OCI-LY7 (cell line): ENCODE data around the gene RIPK4. TPM values are rescaled to one million over a fixed set of nuclear protein-coding genes. Genes with fewer than 3 reads are reported as not detected.

Experiments used
- BruUV-seq: library from RNA; stranded (reverse); fragments of 400-500 nt; replicated peaks from 2 replicates; lab custom pipeline; 2021; lab: Mats Ljungman, UMichigan
- CTCF ChIA-PET: fragments of 300-600 bp; sonication (Branson Sonifier 250); formaldehyde crosslinking; loops from one replicate; lab custom pipeline; 2022; ENCODE audit warnings: antibody characterized with exemption; ENCODE audit not compliant: unreplicated experiment; lab: Charles Lee
- POLR2A ChIA-PET: fragments of 300-600 bp; sonication (Branson Sonifier 250); formaldehyde crosslinking; loops from one replicate; lab custom pipeline; 2022; ENCODE audit warnings: antibody characterized with exemption; lab: Charles Lee
- DNase-seq: peaks from one replicate; pipeline ENCODE4 v3.0.0-alpha.2; 2015; ENCODE audit warnings: low spot score
- H2AFZ ChIP-seq: fragments of 200-600 bp; sonication (generic), shearing (Covaris generic); 2 replicates; pipeline ENCODE4 v1.6.1; 2014; ENCODE audit warnings: mild to moderate bottlenecking, antibody characterized with exemption, low read length, moderate library complexity
- H3K27ac ChIP-seq: fragments of 200-600 bp; sonication (generic); 2 replicates; pipeline ENCODE4 v1.5.1; 2014; ENCODE audit warnings: mixed run types, low read depth, mild to moderate bottlenecking, moderate library complexity, low read length, inconsistent platforms; ENCODE audit not compliant: poor library complexity, severe bottlenecking
- H3K36me3 ChIP-seq: fragments of 200-600 bp; sonication (generic); 2 replicates; pipeline ENCODE4 v1.6.1; 2014; ENCODE audit warnings: mild to moderate bottlenecking, antibody characterized with exemption, low read length, moderate library complexity, mixed read lengths; ENCODE audit not compliant: insufficient read depth
- H3K4me1 ChIP-seq: fragments of 200-600 bp; sonication (generic); 2 replicates; pipeline ENCODE4 v1.5.1; 2014; ENCODE audit warnings: mild to moderate bottlenecking, low read length; ENCODE audit not compliant: insufficient read depth, poor library complexity, severe bottlenecking
- H3K4me2 ChIP-seq: fragments of 200-600 bp; sonication (generic); 2 replicates; pipeline ENCODE4 v1.6.1; 2014; ENCODE audit warnings: mild to moderate bottlenecking, low read length
- H3K4me3 ChIP-seq: fragments of 200-600 bp; sonication (generic); 2 replicates; pipeline ENCODE4 v1.5.1; 2014; ENCODE audit warnings: mild to moderate bottlenecking, low read depth, low read length; ENCODE audit not compliant: poor library complexity, severe bottlenecking
- H3K79me2 ChIP-seq: fragments of 200-600 bp; sonication (generic); 2 replicates; pipeline ENCODE4 v1.6.1; 2016; ENCODE audit warnings: low read depth, mild to moderate bottlenecking, low read length, moderate library complexity, mixed read lengths; ENCODE audit not compliant: insufficient read depth
- H3K9me2 ChIP-seq: fragments of 200-600 bp; sonication (generic); 2 replicates; pipeline ENCODE4 v1.6.1; 2016; ENCODE audit warnings: mild to moderate bottlenecking, low read length, mixed read lengths; ENCODE audit not compliant: insufficient read depth
- H3K9me3 ChIP-seq: fragments of 200-600 bp; sonication (generic); 2 replicates; pipeline ENCODE4 v1.6.1; 2014; ENCODE audit warnings: mild to moderate bottlenecking, mixed run types, low read length, mixed read lengths
- H4K20me1 ChIP-seq: fragments of 200-600 bp; sonication (generic); 2 replicates; pipeline ENCODE4 v1.6.1; 2014; ENCODE audit warnings: mild to moderate bottlenecking, antibody characterized with exemption, low read length, moderate library complexity, mixed read lengths; ENCODE audit not compliant: insufficient read depth
- EZH2phosphoT487 ChIP-seq: fragments of 200-600 bp; sonication (generic); IDR thresholded peaks from 2 replicates; pipeline ENCODE4 v1.6.1; 2018; ENCODE audit warnings: low read depth, borderline replicate concordance, mild to moderate bottlenecking, mixed run types, antibody characterized with exemption, low read length, moderate library complexity, mixed read lengths
- intact Hi-C: fragments of 100-400 bp; cut with micrococcal nuclease; formaldehyde crosslinking; loops from one replicate; pipeline ENCODE4 v1.10.0; 2022; ENCODE audit not compliant: unreplicated experiment
- total RNA-seq, 2 experiments: library from RNA; depleted of rRNA in 1 of 2; stranded (reverse); fragments of >200 nt in 1 of 2; shearing (Covaris generic) in 1 of 2; gene quantifications; 2 replicates each; pipeline ENCODE4 v1.2.3, GENCODE V29; 2014 to 2022
- TF ChIP-seq, protein P1 (sequence below): fragments of 200-600 bp; sonication (generic); conservative IDR thresholded peaks from 2 replicates; pipeline ENCODE4 v1.5.1; 2014; ENCODE audit warnings: mild to moderate bottlenecking, antibody characterized with exemption, low read length, moderate library complexity, mixed read lengths

Gene RIPK4
- total RNA-seq, 2 experiments from 2014 or later, result 0.08 to 0.19 TPM

DNA sequence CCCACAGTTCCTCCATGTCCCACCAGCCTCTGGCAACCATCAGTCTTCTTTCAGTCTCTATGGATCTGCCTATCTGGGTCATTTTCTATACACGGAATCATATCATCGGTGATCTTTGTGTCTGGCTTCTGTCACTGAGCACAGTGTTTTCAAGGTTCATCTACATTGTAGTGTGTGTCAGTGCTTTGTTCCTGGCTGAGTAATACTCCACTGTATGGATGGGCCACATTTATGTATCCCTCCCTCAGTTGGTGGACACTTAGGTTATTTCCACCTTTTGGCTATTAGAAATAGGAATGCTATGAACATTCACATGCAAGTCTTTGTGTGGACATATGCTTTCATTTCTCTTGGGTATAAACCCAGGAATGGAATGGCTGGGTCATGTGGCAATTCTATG is 46.6 kb downstream of the RIPK4 start:
- ChIA-PET CTCF (no interaction called here), POLR2A (no interaction called here)
- Histone ChIP-seq H3K27ac (no peak overlapping the region), H4K20me1 (no peaks in the 10 kb centered on the region), H3K4me3 (no peak overlapping the region), H3K36me3 (no peaks in the 10 kb centered on the region), H3K79me2 (no peaks in the 10 kb centered on the region), H3K9me3 (no peaks in the 10 kb centered on the region), H2AFZ (no peak overlapping the region), H3K9me2 (no peaks in the 10 kb centered on the region), H3K4me2 (no peak overlapping the region), H3K4me1 (no peaks in the 10 kb centered on the region)
- intact Hi-C loops, result no loop called here
- TF ChIP-seq, protein P1, sequence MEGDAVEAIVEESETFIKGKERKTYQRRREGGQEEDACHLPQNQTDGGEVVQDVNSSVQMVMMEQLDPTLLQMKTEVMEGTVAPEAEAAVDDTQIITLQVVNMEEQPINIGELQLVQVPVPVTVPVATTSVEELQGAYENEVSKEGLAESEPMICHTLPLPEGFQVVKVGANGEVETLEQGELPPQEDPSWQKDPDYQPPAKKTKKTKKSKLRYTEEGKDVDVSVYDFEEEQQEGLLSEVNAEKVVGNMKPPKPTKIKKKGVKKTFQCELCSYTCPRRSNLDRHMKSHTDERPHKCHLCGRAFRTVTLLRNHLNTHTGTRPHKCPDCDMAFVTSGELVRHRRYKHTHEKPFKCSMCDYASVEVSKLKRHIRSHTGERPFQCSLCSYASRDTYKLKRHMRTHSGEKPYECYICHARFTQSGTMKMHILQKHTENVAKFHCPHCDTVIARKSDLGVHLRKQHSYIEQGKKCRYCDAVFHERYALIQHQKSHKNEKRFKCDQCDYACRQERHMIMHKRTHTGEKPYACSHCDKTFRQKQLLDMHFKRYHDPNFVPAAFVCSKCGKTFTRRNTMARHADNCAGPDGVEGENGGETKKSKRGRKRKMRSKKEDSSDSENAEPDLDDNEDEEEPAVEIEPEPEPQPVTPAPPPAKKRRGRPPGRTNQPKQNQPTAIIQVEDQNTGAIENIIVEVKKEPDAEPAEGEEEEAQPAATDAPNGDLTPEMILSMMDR, result no peak
- TF ChIP-seq EZH2phosphoT487, result no peak
- no peak for DNase-seq
- no TSS peak for BruUV-seq

DNA sequence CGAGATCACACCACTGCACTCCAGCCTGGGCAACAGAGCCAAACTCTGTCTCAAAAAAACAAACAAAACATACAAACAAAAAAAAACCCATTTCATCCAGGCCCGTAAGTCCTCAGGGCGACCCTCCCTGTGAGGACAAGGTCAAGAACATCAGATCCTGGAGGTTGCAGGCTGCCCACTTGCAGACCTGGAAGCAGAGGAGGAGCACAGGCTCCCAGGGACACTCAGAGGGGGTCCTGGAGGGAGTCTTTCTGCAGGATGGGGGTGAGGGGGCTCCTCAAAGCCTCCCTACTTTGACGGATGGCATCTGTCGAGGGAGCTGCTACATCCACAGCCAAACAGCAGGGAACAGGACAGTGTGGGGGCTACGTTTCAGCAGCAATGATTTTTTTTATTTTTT is 47.2 kb downstream of the RIPK4 start:
- H3K9me3 ChIP-seq, result no peaks in the 10 kb centered on the region
- H3K4me3 ChIP-seq, result no peak overlapping the region
- H4K20me1 ChIP-seq, result no peaks in the 10 kb centered on the region
- H3K79me2 ChIP-seq, result no peaks in the 10 kb centered on the region
- DNase-seq, result no peak
- BruUV-seq, result no TSS peak
- CTCF ChIA-PET, result no interaction called here
- H3K27ac ChIP-seq, result no peak overlapping the region
- no peak for TF ChIP-seq EZH2phosphoT487
- TF ChIP-seq, protein P1, result no peak
- no peaks in the 10 kb centered on the region for H3K36me3 ChIP-seq
- H3K4me2 ChIP-seq, result no peak overlapping the region
- POLR2A ChIA-PET, result no interaction called here
- H3K4me1 ChIP-seq, result no peaks in the 10 kb centered on the region
- intact Hi-C loops, result no loop called here
- no peak overlapping the region for H2AFZ ChIP-seq
- H3K9me2 ChIP-seq, result no peaks in the 10 kb centered on the region

DNA sequence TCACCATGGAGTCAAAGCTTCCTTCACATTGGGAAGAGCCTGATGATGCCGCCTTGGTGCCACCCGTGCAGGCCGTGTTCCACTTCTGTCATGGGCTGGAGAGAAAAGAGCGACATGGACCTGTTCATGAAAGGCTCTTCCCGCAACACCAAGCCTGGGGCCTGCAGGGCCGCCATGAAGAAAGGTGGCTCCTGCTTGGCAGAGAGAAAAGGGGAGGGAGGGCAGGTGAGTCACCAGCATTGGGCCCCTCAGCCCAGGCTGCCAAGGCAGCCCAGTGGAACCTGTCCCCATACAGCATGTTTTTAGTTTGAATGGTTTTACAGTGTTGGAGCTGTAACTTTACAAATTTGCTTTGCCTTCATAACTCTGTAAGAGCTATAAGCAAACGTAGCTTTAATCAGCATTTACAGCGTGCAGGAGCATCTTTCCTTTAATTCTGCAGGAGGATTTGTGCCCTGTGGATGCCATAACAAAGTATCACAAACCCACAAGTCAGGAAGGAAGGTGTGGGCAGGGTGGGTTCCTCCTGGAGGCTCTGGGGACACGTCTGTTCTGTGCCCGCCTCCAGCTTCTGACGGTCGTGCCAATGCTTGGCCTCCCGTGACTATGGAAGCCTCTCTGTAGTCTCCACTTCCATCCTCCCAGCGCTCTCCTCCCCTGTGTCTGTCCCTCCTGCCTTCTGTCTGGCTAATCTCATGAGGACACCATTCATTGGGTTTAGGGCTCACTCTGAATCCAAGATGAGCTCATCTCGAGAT is 49.1 kb downstream of the RIPK4 start:
- Histone ChIP-seq H3K27ac (no peak overlapping the region), H3K4me1 (no peaks in the 10 kb centered on the region), H3K9me2 (no peaks in the 10 kb centered on the region), H3K36me3 (no peaks in the 10 kb centered on the region), H3K79me2 (no peaks in the 10 kb centered on the region), H4K20me1 (no peaks in the 10 kb centered on the region), H3K4me2 (no peak overlapping the region), H3K4me3 (no peak overlapping the region), H2AFZ (no peak overlapping the region), H3K9me3 (no peaks in the 10 kb centered on the region)
- ChIA-PET CTCF (no interaction called here), POLR2A (no interaction called here)
- intact Hi-C loops, result no loop called here
- TF ChIP-seq EZH2phosphoT487, result no peak
- TF ChIP-seq, protein P1, result no peak
- DNase-seq, result no peak
- no TSS peak for BruUV-seq
